Bronchial epithelial cell (primary cell): ENCODE results near the gene DHX9. TPM values are rescaled to one million over a fixed set of nuclear protein-coding genes. Genes with fewer than 3 reads are reported as not detected.
A peak's percentile ranks its signal among the peaks of the same experiment; 100 is the strongest.

Experiments
- DNase-seq: peaks from one replicate; pipeline ENCODE4 v3.0.0-alpha.2; 2010; ENCODE audit warnings: low read depth
- FAIRE-seq: peaks from 2 replicates; lab custom pipeline; 2011; peaks lifted over from hg19 to GRCh38; lab: Jason Lieb, UNC
- H3K27me3 ChIP-seq: 2 replicates; pipeline ENCODE4 v1.5.1; 2011; ENCODE audit warnings: low read length; ENCODE audit not compliant: control insufficient read depth, insufficient read depth
- H3K36me3 ChIP-seq: 2 replicates; pipeline ENCODE4 v1.5.1; 2011; ENCODE audit warnings: low read length; ENCODE audit not compliant: control insufficient read depth, insufficient read depth
- H3K4me3 ChIP-seq: 2 replicates; pipeline ENCODE4 v1.5.1; 2011; ENCODE audit warnings: mild to moderate bottlenecking, low read depth, low read length, control low read depth
- CTCF ChIP-seq: IDR thresholded peaks from 2 replicates; pipeline ENCODE4 v1.5.1; 2011; ENCODE audit warnings: mild to moderate bottlenecking, moderate library complexity, low read length, control low read depth, inconsistent platforms; ENCODE audit not compliant: insufficient read depth, severe bottlenecking
- total RNA-seq: library from RNA; depleted of rRNA; stranded (reverse); fragments of >200 nt; gene quantifications from 2 replicates; pipeline ENCODE4 v1.2.1, GENCODE V29; 2014

The DHX9 gene
- total RNA-seq = 78.1 and 96.9 TPM in 2 replicates

GRCh38 chr1:182839209-182840066 lies at the start of gene DHX9:
Gene DHX9, plus strand, starts transcription at chr1:182839347. Its CDS starts 3,220 bp downstream, at chr1:182842567.
- no peaks in the 10 kb centered on the region for H3K27me3 ChIP-seq
- DNase-seq (peak; percentile 73), FAIRE-seq (no peak)
- TF ChIP-seq CTCF = no peak
- peak within 1 kb of the TSS; percentile 85 for H3K4me3 ChIP-seq
- H3K36me3 ChIP-seq = peaks cover 2% of the 10 kb centered on the region

GRCh38 chr1:182791281-182792179 lies 47.6 kb upstream of the DHX9 start:
- FAIRE-seq = no peak
- Histone ChIP-seq H3K4me3 (no peak overlapping the region), H3K36me3 (no peaks in the 10 kb centered on the region), H3K27me3 (no peaks in the 10 kb centered on the region)
- no peak for TF ChIP-seq CTCF
- no peak for DNase-seq

- no peak for DNase-seq
- Histone ChIP-seq H3K36me3 (no peaks in the 10 kb centered on the region), H3K4me3 (no peak overlapping the region), H3K27me3 (no peaks in the 10 kb centered on the region)
- TF ChIP-seq CTCF = no peak
- no peak for FAIRE-seq
These were observed 45.1 kb upstream of the DHX9 start for GRCh38 chr1:182794091-182794490.

GRCh38 chr1:182794676-182795201 lies 44.4 kb upstream of the DHX9 start:
- DNase-seq (no peak), FAIRE-seq (no peak)
- Histone ChIP-seq H3K36me3 (no peaks in the 10 kb centered on the region), H3K27me3 (no peaks in the 10 kb centered on the region), H3K4me3 (no peak overlapping the region)
- TF ChIP-seq CTCF = no peak

- no peak for TF ChIP-seq CTCF
- FAIRE-seq (no peak), DNase-seq (peak; percentile 90)
- no peaks in the 10 kb centered on the region for H3K36me3 ChIP-seq
- H3K27me3 ChIP-seq = no peaks in the 10 kb centered on the region
- no peak overlapping the region for H3K4me3 ChIP-seq
These were observed 43.5 kb upstream of the DHX9 start for GRCh38 chr1:182795563-182796228.
